Measurements from ENCODE around the gene HECW1.
"Not testable (repeated sequence)": the region's sequence is repeated elsewhere in the genome, so short reads cannot be mapped to it uniquely, and the experiment has no call there.

GRCh38 chr7:43596426-43596825 is 484.0 kb downstream of the HECW1 start:
- TF ChIP-seq CTCF (IDR thresholded peaks at IDR 0.05); POLR2A (IDR thresholded peaks at IDR 0.05; ENCODE audit: low read depth); EP300 (IDR thresholded peaks at IDR 0.05): not testable (repeated sequence)

Measured in esophagus muscularis mucosa (tissue), 4 donors.